Psoas muscle (tissue), 8 donors: ENCODE measurements around the gene POSTN. TPM values are rescaled to one million over a fixed set of nuclear protein-coding genes. Genes with fewer than 3 reads are reported as not detected.

Experiments used
- ATAC-seq, 4 donors: fragments of 200-7000 bp; cut with Tn5 transposase; one replicate each; pipeline ENCODE4 v1.9.1; 2020; ENCODE audit warnings: moderate library complexity in 3 of 4, mild to moderate bottlenecking in 2 of 4
- DNase-seq, 2 donors: peaks; one replicate each; pipeline ENCODE4 v3.0.0-alpha.2; 2020
- H3K27ac ChIP-seq: fragments of 200-600 bp; one replicate; pipeline ENCODE4 v1.8.0; 2022
- H3K27me3 ChIP-seq, 3 donors: fragments of 200-600 bp in 1 of 3; one replicate each; pipeline versions ENCODE4 v1.6.1 to v1.8.0; 2013 to 2022; ENCODE audit warnings: low read length in 2 of 3, mild to moderate bottlenecking in 2 of 3, moderate library complexity in 1 of 3; ENCODE audit not compliant: insufficient read depth in 3 of 3
- H3K36me3 ChIP-seq, 2 donors: fragments of 200-600 bp in 1 of 2; one replicate each; pipeline versions ENCODE4 v1.6.1 to v1.8.0; 2013 to 2022; ENCODE audit warnings: low read depth in 1 of 2, mild to moderate bottlenecking in 1 of 2, moderate library complexity in 1 of 2; ENCODE audit not compliant: insufficient read depth in 1 of 2
- H3K4me1 ChIP-seq: fragments of 200-600 bp; one replicate; pipeline ENCODE4 v1.8.0; 2022
- H3K4me3 ChIP-seq: fragments of 200-600 bp; one replicate; pipeline ENCODE4 v1.8.0; 2022; ENCODE audit warnings: mild to moderate bottlenecking
- H3K9me3 ChIP-seq: fragments of 200-600 bp; one replicate; pipeline ENCODE4 v1.8.0; 2022
- WGBS, 3 donors: extraction: QIAGEN DNeasy Blood & Tissue Kit; methylation state at CpG; one replicate each; pipeline versions ENCODE4 v1.1.6 to v1.1.7; 2013; 5-methylcytosine and 5-hydroxymethylcytosine counted together
- intact Hi-C, 2 donors: fragments of 100-400 bp; cut with DNase I; formaldehyde crosslinking; loops; one replicate each; pipeline versions ENCODE4 v1.11.0 to v1.14.2; 2022
- polyA plus RNA-seq, 3 donors: library from polyadenylated mRNA; stranded (reverse); fragments of 200-250 nt; gene quantifications; one replicate each; pipeline ENCODE4 v1.2.3, GENCODE V29; 2013
- total RNA-seq, 4 donors: library from RNA; stranded (reverse); fragmentation: NEBNext Ultra II Directional in 2 of 4; extraction: Animal tissue kit (Norgen Biotek cat#: 25700) in 2 of 4; gene quantifications; one replicate each; pipeline versions ENCODE4 v1.2.1 to v1.2.4, GENCODE V29; 2021 to 2023
- TF ChIP-seq, protein P1 (sequence below): fragments of 200-600 bp; IDR thresholded peaks from one replicate; pipeline ENCODE4 v1.8.0; 2022; ENCODE audit warnings: antibody characterized with exemption
- donor health status: healthy with polysubstance abuse.
- donor health status: DM: no; HTN: no; CAD: no; lungs with moderate emphysema.
- donor health status: Bipolar disorder and iron deficiency.
- donor health status: healthy.
- donor health status: DM: yes; HTN: yes; CAD: no.
- donor health status: DM: no; HTN: no; CAD: no.
- donor health status: DM: no; HTN: no; CAD: no.
- donor health status: DM: yes; HTN: yes; CAD: no.

Gene POSTN
- total and polyA plus RNA-seq, 7 donors, result 3.1 to 11.8 (median 6.1) TPM

DNA sequence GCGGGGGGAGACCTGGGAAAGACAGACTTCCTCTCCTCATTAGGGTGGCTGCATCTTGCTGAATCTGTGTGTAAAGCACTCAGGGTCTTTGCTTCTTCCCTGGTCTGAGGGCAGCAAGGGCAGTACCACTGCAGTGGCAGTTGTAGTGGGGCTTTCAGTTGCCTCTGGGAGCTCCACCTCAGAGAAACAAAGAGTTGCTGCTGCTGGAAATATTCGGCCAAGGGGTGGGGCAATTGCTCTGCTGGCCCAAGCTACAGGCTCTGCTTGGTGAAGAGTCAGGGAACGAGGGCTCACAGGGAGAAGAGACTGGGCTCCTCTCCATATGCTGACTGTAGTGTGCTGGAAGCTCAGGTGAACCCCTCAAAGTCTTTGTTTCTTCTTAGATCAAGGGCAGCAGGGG is 52.5 kb downstream of the POSTN start:
- DNase-seq (no peak), ATAC-seq (no peak)
- Histone ChIP-seq H3K36me3 (no peaks in the 10 kb centered on the region), H3K27ac (no peak overlapping the region), H3K9me3 (no peaks in the 10 kb centered on the region), H3K4me1 (no peaks in the 10 kb centered on the region), H3K4me3 (no peak overlapping the region), H3K27me3 (no peaks in the 10 kb centered on the region)
- WGBS, 3 donors, result 68 to 78% (median 76%) methylated on average over 3 of the region's 3 CpGs
- TF ChIP-seq, protein P1, sequence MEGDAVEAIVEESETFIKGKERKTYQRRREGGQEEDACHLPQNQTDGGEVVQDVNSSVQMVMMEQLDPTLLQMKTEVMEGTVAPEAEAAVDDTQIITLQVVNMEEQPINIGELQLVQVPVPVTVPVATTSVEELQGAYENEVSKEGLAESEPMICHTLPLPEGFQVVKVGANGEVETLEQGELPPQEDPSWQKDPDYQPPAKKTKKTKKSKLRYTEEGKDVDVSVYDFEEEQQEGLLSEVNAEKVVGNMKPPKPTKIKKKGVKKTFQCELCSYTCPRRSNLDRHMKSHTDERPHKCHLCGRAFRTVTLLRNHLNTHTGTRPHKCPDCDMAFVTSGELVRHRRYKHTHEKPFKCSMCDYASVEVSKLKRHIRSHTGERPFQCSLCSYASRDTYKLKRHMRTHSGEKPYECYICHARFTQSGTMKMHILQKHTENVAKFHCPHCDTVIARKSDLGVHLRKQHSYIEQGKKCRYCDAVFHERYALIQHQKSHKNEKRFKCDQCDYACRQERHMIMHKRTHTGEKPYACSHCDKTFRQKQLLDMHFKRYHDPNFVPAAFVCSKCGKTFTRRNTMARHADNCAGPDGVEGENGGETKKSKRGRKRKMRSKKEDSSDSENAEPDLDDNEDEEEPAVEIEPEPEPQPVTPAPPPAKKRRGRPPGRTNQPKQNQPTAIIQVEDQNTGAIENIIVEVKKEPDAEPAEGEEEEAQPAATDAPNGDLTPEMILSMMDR, result no peak
- intact Hi-C loops, result no loop called here

GRCh38 chr13:37544995-37545394 is 53.6 kb downstream of the POSTN start:
- no peak for ATAC-seq
- intact Hi-C loops, result no loop called here

DNA sequence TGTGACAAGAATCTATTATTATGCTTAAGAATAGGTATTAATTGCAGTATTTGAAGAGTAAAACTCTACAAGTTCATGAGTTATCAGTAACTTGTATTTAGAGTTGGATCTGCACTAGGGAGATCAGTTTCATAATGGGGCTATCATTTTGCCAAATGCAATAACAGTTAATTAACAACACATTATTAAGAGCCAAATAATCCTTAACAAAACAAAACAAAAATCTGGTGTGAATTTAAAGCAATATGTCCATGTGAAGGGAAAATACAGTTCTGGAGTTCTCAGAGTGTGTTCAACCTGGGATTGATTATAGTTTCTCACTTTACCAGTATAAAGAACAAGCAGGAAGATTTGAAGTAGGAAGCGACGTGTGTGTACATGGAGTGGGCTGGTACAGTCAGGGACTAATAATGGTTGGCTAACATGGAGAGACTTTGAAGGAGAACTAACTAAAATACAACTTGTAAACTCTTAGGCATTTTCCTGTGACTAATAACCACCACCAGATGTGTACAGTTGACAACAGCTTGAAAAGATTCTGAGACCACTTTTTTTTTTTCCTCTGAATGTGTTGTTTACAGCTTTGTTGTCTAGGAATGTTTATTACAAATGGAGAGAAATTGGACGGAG is 58.5 kb downstream of the POSTN start:
- Histone ChIP-seq H3K36me3 (no peaks in the 10 kb centered on the region), H3K4me3 (no peak overlapping the region), H3K27ac (no peak overlapping the region), H3K9me3 (no peaks in the 10 kb centered on the region), H3K4me1 (no peaks in the 10 kb centered on the region), H3K27me3 (no peaks in the 10 kb centered on the region)
- TF ChIP-seq, protein P1, result no peak
- no peak for ATAC-seq
- no peak for DNase-seq
- intact Hi-C loops, result no loop called here
- WGBS, 3 donors, result 82 to 88% (median 85%) methylated on average over 3 of the region's 3 CpGs

More at GRCh38 chr13:37544995-37545394, 53.6 kb downstream of the POSTN start:
- 86 to 95% (median 90%) methylated on average over 3 of the region's 3 CpGs for WGBS, 3 donors
- H3K27me3 ChIP-seq, result no peaks in the 10 kb centered on the region
- no peak overlapping the region for H3K27ac ChIP-seq
- TF ChIP-seq, protein P1, result no peak
- no peak overlapping the region for H3K4me3 ChIP-seq
- H3K36me3 ChIP-seq, result no peaks in the 10 kb centered on the region
- H3K9me3 ChIP-seq, result no peaks in the 10 kb centered on the region
- no peak for DNase-seq
- H3K4me1 ChIP-seq, result no peaks in the 10 kb centered on the region

DNA sequence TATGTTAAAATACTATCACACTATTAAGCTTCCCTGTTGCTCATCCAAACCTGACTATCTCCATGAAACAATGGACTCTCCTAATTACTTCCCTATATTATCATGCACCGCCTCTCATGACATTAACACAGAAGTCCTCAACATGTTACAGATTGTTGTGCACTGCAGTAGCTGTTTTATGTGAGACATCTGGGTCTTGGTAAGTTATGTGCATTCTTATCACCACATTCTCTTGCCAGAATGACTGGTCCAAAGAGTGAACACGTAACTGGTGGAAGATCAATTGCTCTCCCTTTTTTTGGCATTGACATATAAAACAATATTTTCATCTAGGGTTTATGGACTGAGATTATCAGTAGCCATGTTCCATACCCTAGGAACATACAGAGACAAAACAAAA is 59.4 kb downstream of the POSTN start:
- no peak for ATAC-seq
- Histone ChIP-seq H3K9me3 (no peaks in the 10 kb centered on the region), H3K27me3 (no peaks in the 10 kb centered on the region), H3K4me1 (no peaks in the 10 kb centered on the region), H3K4me3 (no peak overlapping the region), H3K27ac (no peak overlapping the region), H3K36me3 (no peaks in the 10 kb centered on the region)
- intact Hi-C loops, result no loop called here
- DNase-seq, result no peak
- 80 to 84% (median 81%) methylated on average over 2 of the region's 2 CpGs for WGBS, 3 donors
- TF ChIP-seq, protein P1, result no peak

- DNase-seq, result no peak
- TF ChIP-seq, protein P1, result no peak
- Histone ChIP-seq H3K27ac (no peak overlapping the region), H3K4me3 (no peak overlapping the region), H3K27me3 (no peaks in the 10 kb centered on the region), H3K36me3 (no peaks in the 10 kb centered on the region), H3K4me1 (no peaks in the 10 kb centered on the region), H3K9me3 (peaks cover 5% of the 10 kb centered on the region)
- WGBS, 3 donors, result 49 to 61% (median 60%) methylated on average over 2 of the region's 2 CpGs
- no peak for ATAC-seq
- intact Hi-C loops, result no loop called here
Observed at GRCh38 chr13:37535501-37535900, 63.1 kb downstream of the POSTN start.
